Natural killer cell treated with Interleukin-12 subunit alpha and Interleukin-12 subunit beta and Interleukin-15 and Interleukin-18, amount 100 ng/mL, for 72 hours (primary cell): ENCODE results near the gene GTF2F1. TPM values are rescaled to one million over a fixed set of nuclear protein-coding genes. Genes with fewer than 3 reads are reported as not detected.

Experiments used
- ATAC-seq, 2 donors: fragments of 150-1000 bp; cut with Tn5 transposase in 1 of 2; sonication (Bioruptor Pico), chemical (Tn5 transposase) in 1 of 2; 2 replicates each; pipeline ENCODE4 v1.10.0; 2021
- DNase-seq: peaks from one replicate; pipeline ENCODE4 v3.0.0; 2022; ENCODE audit warnings: low spot score
- H3K27ac Mint-ChIP-seq, 2 donors: 1 replicate in 1 of 2; 2 replicates in 1 of 2; pipeline ENCODE4 v1.8.0; 2022; ENCODE audit warnings: mixed read lengths in 2 of 2, mild to moderate bottlenecking in 1 of 2, moderate library complexity in 1 of 2
- H3K27me3 Mint-ChIP-seq, 2 donors: 1 replicate in 1 of 2; 2 replicates in 1 of 2; pipeline ENCODE4 v1.8.0; 2022; ENCODE audit warnings: mixed read lengths in 2 of 2
- H3K36me3 Mint-ChIP-seq: one replicate; pipeline ENCODE4 v1.8.0; 2022; ENCODE audit warnings: mixed read lengths
- H3K4me1 Mint-ChIP-seq, 2 donors: 1 replicate in 1 of 2; 2 replicates in 1 of 2; pipeline ENCODE4 v1.8.0; 2022; ENCODE audit warnings: low read depth in 2 of 2, mixed read lengths in 2 of 2, mild to moderate bottlenecking in 1 of 2
- H3K4me3 Mint-ChIP-seq: one replicate; pipeline ENCODE4 v1.8.0; 2022; ENCODE audit warnings: mixed read lengths
- H3K9me3 Mint-ChIP-seq: 2 replicates; pipeline ENCODE4 v1.8.0; 2022; ENCODE audit warnings: mixed read lengths
- total RNA-seq, 2 donors: library from RNA; stranded (reverse); gene quantifications; one replicate each; pipeline ENCODE4 v1.2.3, GENCODE V29; 2022

The GTF2F1 gene
- total RNA-seq, 2 donors from 2014 or later: 71.1 to 72.6 TPM

GRCh38 chr19:6424939-6425731 is 32.2 kb upstream of the GTF2F1 start:
- Mint-ChIP-seq H3K4me1 (peaks cover 27 to 30% of the 10 kb centered on the region in 2 donors), H3K27me3 (no peaks in the 10 kb centered on the region), H3K9me3 (no peaks in the 10 kb centered on the region), H3K27ac (peak overlapping the region; percentile 55 to 67), H3K36me3 (no peaks in the 10 kb centered on the region), H3K4me3 (peak overlapping the region; percentile 69)
- ATAC-seq (peak; percentile 93 to 94), DNase-seq (peak; percentile 100)

- Mint-ChIP-seq H3K27ac (peak within 1 kb of the TSS; percentile 55 to 86), H3K4me3 (peak within 1 kb of the TSS; percentile 93), H3K9me3 (no peaks in the 10 kb centered on the region), H3K36me3 (no peaks in the 10 kb centered on the region), H3K27me3 (no peaks in the 10 kb centered on the region), H3K4me1 (peaks cover 29 to 30% of the 10 kb centered on the region in 2 donors)
- ATAC-seq: no peak
- no peak for DNase-seq
Observed at GRCh38 chr19:6424195-6424938, 31.4 kb upstream of the GTF2F1 start, which contains the start of gene KHSRP. KHSRP (minus strand) TSS chr19:6424811; CDS start chr19:6424701, 110 bp downstream.

- Mint-ChIP-seq H3K27me3 (no peaks in the 10 kb centered on the region), H3K4me1 (peaks cover 29 to 30% of the 10 kb centered on the region in 2 donors), H3K27ac (peak overlapping the region; percentile 55 to 86), H3K36me3 (no peaks in the 10 kb centered on the region), H3K9me3 (no peaks in the 10 kb centered on the region), H3K4me3 (peak overlapping the region; percentile 93)
- no peak for ATAC-seq
- no peak for DNase-seq
Observed at GRCh38 chr19:6423499-6424194, 30.7 kb upstream of the GTF2F1 start.

- no peak for ATAC-seq
- H3K4me1 Mint-ChIP-seq: peaks cover 29 to 30% of the 10 kb centered on the region in 2 donors
- no peak overlapping the region for H3K4me3 Mint-ChIP-seq
- DNase-seq: no peak
- no peaks in the 10 kb centered on the region for H3K36me3 Mint-ChIP-seq
- H3K9me3 Mint-ChIP-seq: no peaks in the 10 kb centered on the region
- H3K27me3 Mint-ChIP-seq: no peaks in the 10 kb centered on the region
- H3K27ac Mint-ChIP-seq: no peak overlapping the region
Observed at GRCh38 chr19:6421075-6422014, 28.4 kb upstream of the GTF2F1 start.

- DNase-seq (no peak), ATAC-seq (no peak)
- H3K27me3 Mint-ChIP-seq: no peaks in the 10 kb centered on the region
- peaks cover 16 to 19% of the 10 kb centered on the region in 2 donors for H3K4me1 Mint-ChIP-seq
- no peaks in the 10 kb centered on the region for H3K9me3 Mint-ChIP-seq
- H3K4me3 Mint-ChIP-seq: no peak overlapping the region
- no peaks in the 10 kb centered on the region for H3K36me3 Mint-ChIP-seq
- H3K27ac Mint-ChIP-seq: no peak overlapping the region
Observed at GRCh38 chr19:6418562-6418932, 25.6 kb upstream of the GTF2F1 start.

- H3K36me3 Mint-ChIP-seq: no peaks in the 10 kb centered on the region
- H3K27ac Mint-ChIP-seq: no peak overlapping the region
- no peak for DNase-seq
- no peaks in the 10 kb centered on the region for H3K9me3 Mint-ChIP-seq
- no peaks in the 10 kb centered on the region for H3K27me3 Mint-ChIP-seq
- peaks cover 10 to 13% of the 10 kb centered on the region in 2 donors for H3K4me1 Mint-ChIP-seq
- no peak overlapping the region for H3K4me3 Mint-ChIP-seq
- no peak for ATAC-seq
Observed at GRCh38 chr19:6417713-6418561, 25.0 kb upstream of the GTF2F1 start.

- H3K4me3 Mint-ChIP-seq: no peak overlapping the region
Observed at GRCh38 chr19:6416658-6417405, 23.9 kb upstream of the GTF2F1 start.

GRCh38 chr19:6415591-6416190 is 22.7 kb upstream of the GTF2F1 start:
- no peaks in the 10 kb centered on the region for H3K27me3 Mint-ChIP-seq
- no peak overlapping the region for H3K27ac Mint-ChIP-seq
- H3K9me3 Mint-ChIP-seq: no peaks in the 10 kb centered on the region
- no peaks in the 10 kb centered on the region for H3K36me3 Mint-ChIP-seq
- peaks cover 0 to 2% of the 10 kb centered on the region in 2 donors for H3K4me1 Mint-ChIP-seq
- no peak for DNase-seq
- no peak overlapping the region for H3K4me3 Mint-ChIP-seq
- no peak for ATAC-seq

More at GRCh38 chr19:6416658-6417405, 23.9 kb upstream of the GTF2F1 start:
- Mint-ChIP-seq H3K9me3 (no peaks in the 10 kb centered on the region), H3K36me3 (no peaks in the 10 kb centered on the region), H3K27ac (no peak overlapping the region), H3K4me1 (peaks cover 0 to 3% of the 10 kb centered on the region in 2 donors), H3K27me3 (no peaks in the 10 kb centered on the region)
- no peak for DNase-seq
- ATAC-seq: no peak

GRCh38 chr19:6414793-6415590 is 22.0 kb upstream of the GTF2F1 start:
- DNase-seq: no peak
- ATAC-seq: peak in 1 of 2 donors; percentile 7
- Mint-ChIP-seq H3K27me3 (no peaks in the 10 kb centered on the region), H3K4me1 (peaks cover 0 to 1% of the 10 kb centered on the region in 2 donors), H3K27ac (no peak overlapping the region), H3K4me3 (no peak overlapping the region), H3K36me3 (no peaks in the 10 kb centered on the region), H3K9me3 (no peaks in the 10 kb centered on the region)

- ATAC-seq (no peak), DNase-seq (no peak)
- Mint-ChIP-seq H3K4me1 (no peaks in the 10 kb centered on the region), H3K36me3 (no peaks in the 10 kb centered on the region), H3K9me3 (no peaks in the 10 kb centered on the region), H3K27ac (no peak overlapping the region), H3K4me3 (no peak overlapping the region), H3K27me3 (no peaks in the 10 kb centered on the region)
Observed at GRCh38 chr19:6413721-6414643, 21.0 kb upstream of the GTF2F1 start.
